NCI-H510A treated with DMSO at 0.1 percent for 48 hours (cell line): ENCODE data around the gene EYS.
"Not testable (repeated sequence)": the region's sequence is repeated elsewhere in the genome, so short reads cannot be mapped to it uniquely, and the experiment has no call there.

Experiments used
- DNase-seq: peaks from one replicate; lab custom pipeline; 2025; lab: John Stamatoyannopoulos, UW

The EYS gene

DNA sequence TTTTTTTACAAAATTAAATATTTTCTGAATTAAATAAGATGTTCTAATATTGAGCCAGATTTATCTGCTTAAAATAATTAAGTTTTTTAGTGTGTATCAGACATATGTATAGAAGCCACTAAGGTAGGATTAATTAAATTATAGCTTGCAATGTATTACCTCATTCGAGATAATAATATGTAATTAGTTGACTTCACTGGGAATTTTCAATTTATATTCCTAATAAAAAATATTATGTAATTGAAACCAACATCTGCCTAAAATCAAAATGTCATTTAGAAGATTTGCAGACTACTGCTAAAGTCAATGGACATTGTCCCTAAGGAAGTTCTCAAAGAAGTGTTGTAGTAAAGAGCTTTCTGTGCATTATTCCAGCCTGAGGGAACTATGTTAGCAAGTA, 254.7 kb downstream of the EYS start:
- DNase-seq: no peak

DNA sequence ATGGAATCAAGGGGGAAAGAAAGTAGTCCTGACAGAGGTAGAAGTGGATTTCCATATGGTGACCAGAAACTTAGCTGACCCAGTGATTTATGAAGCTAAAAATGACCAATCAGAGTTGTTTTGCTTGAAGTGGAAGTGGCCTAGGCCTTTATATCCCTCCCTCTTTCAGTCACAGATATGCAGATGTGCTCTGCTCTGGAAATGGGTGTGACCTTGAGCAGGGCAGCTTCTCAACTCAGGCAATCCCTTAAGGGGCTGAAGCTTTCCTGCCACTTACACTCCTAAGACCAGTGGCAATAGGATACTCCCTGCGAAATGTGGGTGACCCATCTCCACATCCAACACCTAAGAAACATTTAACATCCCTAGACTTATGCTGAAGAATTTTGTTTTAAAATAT, 256.6 kb downstream of the EYS start:
- DNase-seq: no peak

GRCh38 chr6:65449926-65450325, 257.1 kb downstream of the EYS start:
- no peak for DNase-seq

GRCh38 chr6:65448866-65449265, 258.2 kb downstream of the EYS start:
- no peak for DNase-seq

DNA sequence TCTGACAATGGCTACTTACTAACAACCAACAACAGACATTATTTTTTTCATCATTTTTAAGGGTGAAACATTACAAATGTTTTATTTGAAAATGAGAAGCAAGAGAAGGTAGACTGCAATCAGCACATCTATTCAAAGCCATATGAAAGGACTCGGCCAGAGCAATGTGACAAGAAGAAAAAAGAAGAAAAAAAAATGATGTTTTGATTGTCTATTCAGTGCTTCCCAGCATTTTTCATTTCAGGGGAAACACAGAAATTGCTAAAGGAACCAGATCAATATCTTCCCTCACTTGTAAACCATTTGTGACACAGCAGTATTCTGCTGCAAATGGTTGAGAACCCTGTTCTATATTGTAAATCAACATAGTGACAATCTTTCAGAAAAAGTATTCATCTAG, 270.7 kb downstream of the EYS start:
- DNase-seq: no peak

GRCh38 chr6:65416621-65417020, 290.4 kb downstream of the EYS start:
- no peak for DNase-seq

DNA sequence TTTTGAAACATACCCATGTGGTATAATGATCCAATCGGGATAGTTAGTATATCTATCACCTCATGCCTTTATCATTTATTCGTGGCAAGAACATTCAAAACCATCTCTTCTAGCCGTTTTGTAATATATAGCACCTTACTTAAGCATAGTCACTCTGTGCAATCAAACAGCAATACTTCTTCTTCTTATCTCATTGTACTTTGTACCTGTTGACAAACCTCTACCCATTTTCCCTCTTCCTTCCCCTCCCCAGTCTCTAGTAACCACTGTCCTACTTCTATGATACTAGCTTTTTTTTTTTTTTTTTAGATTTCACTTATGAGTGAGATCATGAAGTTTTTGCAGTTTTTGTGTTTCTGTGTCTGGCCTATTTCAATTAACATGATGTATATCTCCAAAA, 296.7 kb downstream of the EYS start:
- DNase-seq: no peak

- no peak for DNase-seq
Measured at GRCh38 chr6:65402564-65402963, 304.5 kb downstream of the EYS start.

GRCh38 chr6:65399355-65400084, 307.5 kb downstream of the EYS start:
- no peak for DNase-seq

DNA sequence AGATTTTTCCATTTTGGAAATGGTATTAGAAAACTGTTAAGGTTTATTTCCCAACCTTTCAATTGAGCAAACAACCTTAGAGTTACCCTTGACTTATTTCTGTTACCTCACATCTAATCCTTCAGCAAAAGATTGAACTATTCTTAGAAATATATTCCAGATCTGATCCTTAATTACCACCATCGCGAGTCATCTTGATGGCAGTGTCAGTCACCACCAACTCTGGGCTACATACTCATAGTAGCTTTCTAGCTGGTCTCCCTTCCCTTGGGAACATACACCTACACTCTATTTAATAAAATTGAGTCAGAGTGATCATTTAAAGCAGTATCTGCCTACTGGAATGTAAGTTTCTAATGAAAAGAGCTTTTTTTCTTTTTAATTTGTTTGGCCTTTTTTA, 308.2 kb downstream of the EYS start:
- no peak for DNase-seq

GRCh38 chr6:65350530-65350929, 356.5 kb downstream of the EYS start:
- no peak for DNase-seq

- DNase-seq: not testable (repeated sequence)
Measured at GRCh38 chr6:65302655-65303054, 404.4 kb downstream of the EYS start.

- no peak for DNase-seq
Measured at GRCh38 chr6:65299236-65299635, 407.8 kb downstream of the EYS start.

- DNase-seq: no peak
Measured at GRCh38 chr6:65295812-65296211, 411.2 kb downstream of the EYS start.

GRCh38 chr6:65289491-65289890, 417.5 kb downstream of the EYS start:
- DNase-seq: no peak

DNA sequence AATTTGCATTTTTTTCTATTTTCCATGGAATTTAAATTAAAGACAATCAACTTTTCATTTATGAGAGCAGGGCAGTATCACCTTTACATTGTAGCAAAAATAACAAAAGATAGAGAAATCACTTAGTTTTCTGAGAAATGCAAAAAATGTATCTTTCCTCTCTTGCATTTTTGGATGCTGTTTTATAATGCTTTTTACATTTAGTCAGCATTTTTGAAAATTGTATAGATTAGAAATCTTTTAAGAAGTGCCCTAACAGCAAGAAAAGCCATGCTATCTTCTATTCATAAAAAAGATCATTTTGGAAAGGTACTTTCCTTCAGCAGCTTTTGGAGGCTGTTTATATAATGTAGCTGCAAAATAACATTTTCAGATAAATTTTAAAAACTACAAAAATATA, 421.8 kb downstream of the EYS start:
- no peak for DNase-seq

- DNase-seq: no peak
Measured at GRCh38 chr6:65280060-65280459, 427.0 kb downstream of the EYS start.

- no peak for DNase-seq
Measured at GRCh38 chr6:65262241-65262640, 444.8 kb downstream of the EYS start.

DNA sequence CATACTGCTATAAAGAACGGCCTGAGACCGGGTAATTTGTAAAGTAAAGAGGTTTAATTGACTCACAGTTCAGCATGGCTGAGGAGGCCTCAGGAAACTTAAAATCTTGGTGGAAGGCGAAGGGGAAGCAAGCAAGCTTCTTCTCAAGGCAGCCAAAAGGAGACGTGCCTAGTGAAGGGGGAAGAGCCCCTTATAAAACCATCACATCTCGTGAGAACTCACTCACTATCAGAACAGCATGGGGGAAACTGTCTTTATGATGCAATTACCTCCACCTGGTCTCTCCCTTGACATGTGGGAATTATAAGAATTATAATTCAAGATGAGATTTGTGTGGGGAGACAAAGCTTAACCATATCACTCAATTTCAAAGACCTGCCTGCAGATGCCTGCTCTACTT, 447.0 kb downstream of the EYS start:
- no peak for DNase-seq

GRCh38 chr6:65259059-65259458, 448.0 kb downstream of the EYS start:
- DNase-seq: no peak

GRCh38 chr6:65253041-65253440, 454.0 kb downstream of the EYS start:
- DNase-seq: no peak

GRCh38 chr6:65248101-65248610, 458.9 kb downstream of the EYS start:
- DNase-seq: no peak

- DNase-seq: no peak
Measured at GRCh38 chr6:65231616-65232015, 475.4 kb downstream of the EYS start.

- DNase-seq: no peak
Measured at GRCh38 chr6:65229825-65230224, 477.2 kb downstream of the EYS start.
